GM21529 (cell line): ENCODE data around the gene CYB5R2.
A peak's percentile ranks its signal among the peaks of the same experiment; 100 is the strongest.

Experiments used
- ATAC-seq: cut with Tn5 transposase; IDR thresholded peaks from one replicate; pipeline ENCODE4 v1.9.1; 2021; ENCODE audit not compliant: unreplicated experiment

The CYB5R2 gene

GRCh38 chr11:7638710-7639642, 34.3 kb downstream of the CYB5R2 start:
- ATAC-seq, result peak; percentile 61

GRCh38 chr11:7637447-7638157, 35.7 kb downstream of the CYB5R2 start:
- ATAC-seq, result no peak

GRCh38 chr11:7636350-7636749, 37.0 kb downstream of the CYB5R2 start:
- no peak for ATAC-seq

GRCh38 chr11:7635708-7636107, 37.6 kb downstream of the CYB5R2 start:
- ATAC-seq, result no peak

- ATAC-seq, result no peak
These were observed 38.2 kb downstream of the CYB5R2 start for GRCh38 chr11:7635137-7635536.

GRCh38 chr11:7632211-7632610, 41.1 kb downstream of the CYB5R2 start:
- ATAC-seq, result no peak

GRCh38 chr11:7630002-7630401, 43.3 kb downstream of the CYB5R2 start:
- no peak for ATAC-seq

- ATAC-seq, result no peak
These were observed 44.6 kb downstream of the CYB5R2 start for GRCh38 chr11:7628660-7629059.

GRCh38 chr11:7622721-7623120, 50.6 kb downstream of the CYB5R2 start:
- no peak for ATAC-seq

- no peak for ATAC-seq
These were observed 51.7 kb downstream of the CYB5R2 start for GRCh38 chr11:7621554-7621953.

- ATAC-seq, result no peak
These were observed 52.2 kb downstream of the CYB5R2 start for GRCh38 chr11:7621090-7621489.

GRCh38 chr11:7619322-7619721, 54.0 kb downstream of the CYB5R2 start:
- no peak for ATAC-seq

- no peak for ATAC-seq
These were observed 56.3 kb downstream of the CYB5R2 start for GRCh38 chr11:7617032-7617431.
